HepG2 (cell line): ENCODE measurements around the gene EIF4ENIF1. TPM values are rescaled to one million over a fixed set of nuclear protein-coding genes. Genes with fewer than 3 reads are reported as not detected.
A peak's percentile ranks its signal among the peaks of the same experiment; 100 is the strongest.

Source experiments
- ASH2L ChIP-seq: fragments of 300-600, 200-600 bp; sonication (generic); IDR thresholded peaks from 2 replicates; pipeline ENCODE4 v1.7.0; 2017; ENCODE audit warnings: low read depth, mild to moderate bottlenecking, moderate library complexity, mixed read lengths, low read length; ENCODE audit not compliant: insufficient read length
- BRD4 ChIP-seq: sonication (generic); formaldehyde crosslinking; IDR thresholded peaks from 2 replicates; pipeline ENCODE4 v1.4.0; 2020; ENCODE audit warnings: missing genetic modification reagents
- GTF2F1 ChIP-seq: fragments of 150-350 bp; IDR thresholded peaks from 2 replicates; pipeline ENCODE4 v1.6.1; 2014; ENCODE audit warnings: low read length
- MAZ ChIP-seq, 2 experiments: sonication (generic) in 1 of 2; formaldehyde crosslinking in 1 of 2; IDR thresholded peaks; 2 replicates each; pipeline versions ENCODE4 v1.5.0 to v1.6.1; 2012 to 2020; ENCODE audit warnings: low read depth in 2 of 2, mild to moderate bottlenecking in 2 of 2, borderline replicate concordance in 1 of 2, improper control_type of control experiment in 1 of 2, low read length in 1 of 2, missing genetic modification reagents in 1 of 2, moderate library complexity in 1 of 2
- PRMT3 ChIP-seq: sonication (generic); formaldehyde crosslinking; IDR thresholded peaks from 2 replicates; pipeline ENCODE4 v1.8.1; 2022; ENCODE audit warnings: low read depth, mild to moderate bottlenecking, moderate library complexity, missing genetic modification reagents, borderline replicate concordance
- SP2 ChIP-seq: sonication (generic); formaldehyde crosslinking; IDR thresholded peaks from 2 replicates; pipeline ENCODE4 v1.5.1; 2020; ENCODE audit warnings: mild to moderate bottlenecking, missing genetic modification reagents
- SRF ChIP-seq: IDR thresholded peaks from 2 replicates; pipeline ENCODE4 v1.6.1; 2011; ENCODE audit warnings: mild to moderate bottlenecking, low read depth, low read length, moderate library complexity
- TCF7L2 ChIP-seq: IDR thresholded peaks from 2 replicates; pipeline ENCODE4 v1.6.1; 2011; ENCODE audit warnings: mild to moderate bottlenecking, low read depth, low read length, moderate library complexity
- ZC3H13 ChIP-seq: sonication (generic); formaldehyde crosslinking; IDR thresholded peaks from 2 replicates; pipeline ENCODE4 v1.8.1; 2023; ENCODE audit warnings: mild to moderate bottlenecking, missing genetic modification reagents, moderate library complexity
- ZNF10 ChIP-seq: sonication (generic); formaldehyde crosslinking; IDR thresholded peaks from 2 replicates; pipeline ENCODE4 v1.4.0; 2020; ENCODE audit warnings: mild to moderate bottlenecking, low read depth, missing genetic modification reagents, borderline replicate concordance
- ZNF121 ChIP-seq: sonication (generic); formaldehyde crosslinking; IDR thresholded peaks from 2 replicates; pipeline ENCODE4 v1.5.0; 2020; ENCODE audit warnings: mild to moderate bottlenecking, missing genetic modification reagents
- ZNF232 ChIP-seq: sonication (generic); formaldehyde crosslinking; IDR thresholded peaks from 2 replicates; pipeline ENCODE4 v1.4.0; 2020; ENCODE audit warnings: missing genetic modification reagents, borderline replicate concordance
- ZNF30 ChIP-seq: sonication (generic); formaldehyde crosslinking; IDR thresholded peaks from 2 replicates; pipeline ENCODE4 v1.5.0; 2020; ENCODE audit warnings: mild to moderate bottlenecking, missing genetic modification reagents
- ZNF670 ChIP-seq: sonication (generic); formaldehyde crosslinking; IDR thresholded peaks from 2 replicates; pipeline ENCODE4 v1.8.0; 2022; ENCODE audit warnings: mild to moderate bottlenecking, missing genetic modification reagents, borderline replicate concordance
- ZNF788 ChIP-seq: sonication (generic); formaldehyde crosslinking; IDR thresholded peaks from 2 replicates; pipeline ENCODE4 v1.5.0; 2020; ENCODE audit warnings: mild to moderate bottlenecking, missing genetic modification reagents, borderline replicate concordance
- polyA plus RNA-seq, 8 experiments: library from polyadenylated mRNA; depleted of rRNA in 3 of 8; stranded (reverse) in 7 of 8; unstranded in 1 of 8; fragments of >200 nt; fragmentation: Illumina TruSeq in 4 of 8; extraction: Trizol in 4 of 8; gene quantifications; 2 replicates each; pipeline versions ENCODE4 v1.2.1 to v1.2.3, GENCODE V29; 2011 to 2016; ENCODE audit warnings: low read depth in 4 of 8, missing spikeins in 1 of 8, mixed read lengths in 1 of 8; ENCODE audit not compliant: insufficient read depth in 1 of 8
- total RNA-seq, 5 experiments: library from RNA; depleted of rRNA; stranded (reverse); fragments of >200 nt; fragmentation: Illumina TruSeq; extraction: Trizol; gene quantifications; 2 replicates each; pipeline ENCODE4 v1.2.3, GENCODE V29; 2016; ENCODE audit warnings: low read depth in 1 of 5
- TF ChIP-seq, protein P1 (sequence below): IDR thresholded peaks from 2 replicates; pipeline ENCODE4 v1.6.1; 2016
- TF ChIP-seq, protein P2 (sequence below): sonication (generic); formaldehyde crosslinking; conservative IDR thresholded peaks from 2 replicates; pipeline ENCODE4 v1.8.0; 2022; ENCODE audit warnings: missing genetic modification reagents
- TF ChIP-seq, protein P3 (sequence below): sonication (generic); formaldehyde crosslinking; IDR thresholded peaks from 2 replicates; pipeline ENCODE4 v1.5.1; 2020; ENCODE audit warnings: missing genetic modification reagents, mild to moderate bottlenecking, borderline replicate concordance
- TF ChIP-seq, protein P4 (sequence below): sonication (generic); formaldehyde crosslinking; IDR thresholded peaks from 2 replicates; pipeline ENCODE4 v1.4.0; 2020; ENCODE audit warnings: missing genetic modification reagents, borderline replicate concordance
- TF ChIP-seq, protein P5 (sequence below): sonication (generic); formaldehyde crosslinking; IDR thresholded peaks from 2 replicates; pipeline ENCODE4 v1.4.0; 2020; ENCODE audit warnings: missing genetic modification reagents, mild to moderate bottlenecking, borderline replicate concordance

EIF4ENIF1 gene
- total and polyA plus RNA-seq, 2 of the 13 experiments (the other 11 are each of a cell fraction or from before 2014, with no cell fraction given): 11.9 to 12.3 TPM

DNA sequence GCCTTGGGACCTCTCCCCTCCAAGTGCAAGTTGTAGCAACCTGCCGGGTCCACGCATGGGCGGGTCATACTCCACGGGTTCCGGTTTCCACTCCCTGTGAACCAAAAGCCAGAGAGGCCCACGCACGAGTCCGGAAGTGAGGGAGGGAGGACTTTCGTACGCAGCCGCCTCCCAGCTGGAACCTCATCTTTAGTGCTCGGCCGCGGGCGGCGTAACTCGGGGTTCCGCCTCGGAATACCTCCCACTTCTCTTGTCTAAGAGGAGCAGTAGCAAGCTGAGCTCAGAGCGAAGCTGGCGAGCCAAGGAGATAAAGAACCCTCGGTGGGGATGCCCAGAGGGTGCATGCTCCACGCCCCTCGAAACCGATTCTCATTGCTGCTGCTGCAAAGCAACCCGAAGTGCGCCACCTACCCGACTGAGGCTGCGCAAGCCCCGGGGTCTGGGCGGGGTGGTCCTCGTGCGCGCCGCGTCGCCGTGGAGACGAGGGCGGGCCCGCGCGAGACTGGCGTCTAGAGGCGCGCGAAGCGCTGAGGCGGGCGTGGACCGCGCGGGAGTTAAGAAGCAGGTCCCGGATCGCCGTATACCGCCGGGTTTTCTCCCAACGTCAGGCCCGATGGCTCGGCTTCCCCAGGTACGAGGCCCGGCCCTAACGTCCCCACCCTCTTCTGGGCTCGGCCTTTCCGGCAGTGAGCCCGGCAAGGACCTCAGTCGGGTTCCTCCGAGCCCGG is 6.5 kb upstream of the EIF4ENIF1 start, which contains the start of gene SFI1 (continued):
- 0 out of 2 replicates have a peak, but pooled peaks have one; percentile 43 for TF ChIP-seq SP2 (CRISPR knock-in tag)
- no peak for TF ChIP-seq SRF
- no peak for TF ChIP-seq ZC3H13 (CRISPR knock-in tag)
- no peak; the same call in 1 of the 2 replicates for TF ChIP-seq ZNF30
- TF ChIP-seq ASH2L: peak; percentile 62
- TF ChIP-seq ZNF788 (CRISPR knock-in tag): peak; percentile 71; the same call in 1 of the 2 replicates
- TF ChIP-seq, protein P1, sequence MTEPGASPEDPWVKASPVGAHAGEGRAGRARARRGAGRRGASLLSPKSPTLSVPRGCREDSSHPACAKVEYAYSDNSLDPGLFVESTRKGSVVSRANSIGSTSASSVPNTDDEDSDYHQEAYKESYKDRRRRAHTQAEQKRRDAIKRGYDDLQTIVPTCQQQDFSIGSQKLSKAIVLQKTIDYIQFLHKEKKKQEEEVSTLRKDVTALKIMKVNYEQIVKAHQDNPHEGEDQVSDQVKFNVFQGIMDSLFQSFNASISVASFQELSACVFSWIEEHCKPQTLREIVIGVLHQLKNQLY: no peak
- no peak for TF ChIP-seq TCF7L2
- peak; percentile 72; the same call in 1 of the 2 replicates for TF ChIP-seq ZNF232
- TF ChIP-seq MAZ (IDR thresholded peaks at IDR 0.05; ENCODE audit: borderline replicate concordance, low read depth, low read length): peak; percentile 31; the same call in 1 of the 2 replicates
- TF ChIP-seq MAZ (CRISPR knock-in tag; IDR thresholded peaks at IDR 0.05; ENCODE audit: low read depth): peak; percentile 77; the same call in 1 of the 2 replicates
- no peak for TF ChIP-seq ZNF10 (CRISPR knock-in tag)
- no peak for TF ChIP-seq ZNF121 (CRISPR knock-in tag)
- TF ChIP-seq, protein P2, sequence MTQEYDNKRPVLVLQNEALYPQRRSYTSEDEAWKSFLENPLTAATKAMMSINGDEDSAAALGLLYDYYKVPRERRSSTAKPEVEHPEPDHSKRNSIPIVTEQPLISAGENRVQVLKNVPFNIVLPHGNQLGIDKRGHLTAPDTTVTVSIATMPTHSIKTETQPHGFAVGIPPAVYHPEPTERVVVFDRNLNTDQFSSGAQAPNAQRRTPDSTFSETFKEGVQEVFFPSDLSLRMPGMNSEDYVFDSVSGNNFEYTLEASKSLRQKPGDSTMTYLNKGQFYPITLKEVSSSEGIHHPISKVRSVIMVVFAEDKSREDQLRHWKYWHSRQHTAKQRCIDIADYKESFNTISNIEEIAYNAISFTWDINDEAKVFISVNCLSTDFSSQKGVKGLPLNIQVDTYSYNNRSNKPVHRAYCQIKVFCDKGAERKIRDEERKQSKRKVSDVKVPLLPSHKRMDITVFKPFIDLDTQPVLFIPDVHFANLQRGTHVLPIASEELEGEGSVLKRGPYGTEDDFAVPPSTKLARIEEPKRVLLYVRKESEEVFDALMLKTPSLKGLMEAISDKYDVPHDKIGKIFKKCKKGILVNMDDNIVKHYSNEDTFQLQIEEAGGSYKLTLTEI: no peak
- no peak for TF ChIP-seq GTF2F1
- TF ChIP-seq BRD4 (CRISPR knock-in tag): no peak
- TF ChIP-seq PRMT3 (CRISPR knock-in tag): no peak
- TF ChIP-seq, protein P3, sequence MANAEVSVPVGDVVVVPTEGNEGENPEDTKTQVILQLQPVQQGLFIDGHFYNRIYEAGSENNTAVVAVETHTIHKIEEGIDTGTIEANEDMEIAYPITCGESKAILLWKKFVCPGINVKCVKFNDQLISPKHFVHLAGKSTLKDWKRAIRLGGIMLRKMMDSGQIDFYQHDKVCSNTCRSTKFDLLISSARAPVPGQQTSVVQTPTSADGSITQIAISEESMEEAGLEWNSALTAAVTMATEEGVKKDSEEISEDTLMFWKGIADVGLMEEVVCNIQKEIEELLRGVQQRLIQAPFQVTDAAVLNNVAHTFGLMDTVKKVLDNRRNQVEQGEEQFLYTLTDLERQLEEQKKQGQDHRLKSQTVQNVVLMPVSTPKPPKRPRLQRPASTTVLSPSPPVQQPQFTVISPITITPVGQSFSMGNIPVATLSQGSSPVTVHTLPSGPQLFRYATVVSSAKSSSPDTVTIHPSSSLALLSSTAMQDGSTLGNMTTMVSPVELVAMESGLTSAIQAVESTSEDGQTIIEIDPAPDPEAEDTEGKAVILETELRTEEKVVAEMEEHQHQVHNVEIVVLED (CRISPR knock-in tag): peak; percentile 62; the same call in 1 of the 2 replicates
- TF ChIP-seq, protein P4, sequence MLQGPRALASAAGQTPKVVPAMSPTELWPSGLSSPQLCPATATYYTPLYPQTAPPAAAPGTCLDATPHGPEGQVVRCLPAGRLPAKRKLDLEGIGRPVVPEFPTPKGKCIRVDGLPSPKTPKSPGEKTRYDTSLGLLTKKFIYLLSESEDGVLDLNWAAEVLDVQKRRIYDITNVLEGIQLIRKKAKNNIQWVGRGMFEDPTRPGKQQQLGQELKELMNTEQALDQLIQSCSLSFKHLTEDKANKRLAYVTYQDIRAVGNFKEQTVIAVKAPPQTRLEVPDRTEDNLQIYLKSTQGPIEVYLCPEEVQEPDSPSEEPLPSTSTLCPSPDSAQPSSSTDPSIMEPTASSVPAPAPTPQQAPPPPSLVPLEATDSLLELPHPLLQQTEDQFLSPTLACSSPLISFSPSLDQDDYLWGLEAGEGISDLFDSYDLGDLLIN (CRISPR knock-in tag): 0 out of 2 replicates have a peak, but pooled peaks have one; percentile 8
- TF ChIP-seq, protein P5, sequence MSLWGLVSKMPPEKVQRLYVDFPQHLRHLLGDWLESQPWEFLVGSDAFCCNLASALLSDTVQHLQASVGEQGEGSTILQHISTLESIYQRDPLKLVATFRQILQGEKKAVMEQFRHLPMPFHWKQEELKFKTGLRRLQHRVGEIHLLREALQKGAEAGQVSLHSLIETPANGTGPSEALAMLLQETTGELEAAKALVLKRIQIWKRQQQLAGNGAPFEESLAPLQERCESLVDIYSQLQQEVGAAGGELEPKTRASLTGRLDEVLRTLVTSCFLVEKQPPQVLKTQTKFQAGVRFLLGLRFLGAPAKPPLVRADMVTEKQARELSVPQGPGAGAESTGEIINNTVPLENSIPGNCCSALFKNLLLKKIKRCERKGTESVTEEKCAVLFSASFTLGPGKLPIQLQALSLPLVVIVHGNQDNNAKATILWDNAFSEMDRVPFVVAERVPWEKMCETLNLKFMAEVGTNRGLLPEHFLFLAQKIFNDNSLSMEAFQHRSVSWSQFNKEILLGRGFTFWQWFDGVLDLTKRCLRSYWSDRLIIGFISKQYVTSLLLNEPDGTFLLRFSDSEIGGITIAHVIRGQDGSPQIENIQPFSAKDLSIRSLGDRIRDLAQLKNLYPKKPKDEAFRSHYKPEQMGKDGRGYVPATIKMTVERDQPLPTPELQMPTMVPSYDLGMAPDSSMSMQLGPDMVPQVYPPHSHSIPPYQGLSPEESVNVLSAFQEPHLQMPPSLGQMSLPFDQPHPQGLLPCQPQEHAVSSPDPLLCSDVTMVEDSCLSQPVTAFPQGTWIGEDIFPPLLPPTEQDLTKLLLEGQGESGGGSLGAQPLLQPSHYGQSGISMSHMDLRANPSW (CRISPR knock-in tag): 0 out of 2 replicates have a peak, but pooled peaks have one; percentile 29
- no peak for TF ChIP-seq ZNF670 (CRISPR knock-in tag)
